ENCODE results near the gene SNX20.
A peak's percentile ranks its signal among the peaks of the same experiment; 100 is the strongest.

SNX20 gene

GRCh38 chr16:50646345-50646744 lies 34.8 kb downstream of the SNX20 start:
- TF ChIP-seq GATA1 (IDR thresholded peaks at IDR 0.05; ENCODE audit: low read depth, low read length) (no peak), POLR2A (IDR thresholded peaks at IDR 0.05; ENCODE audit: low read length) (no peak)

GRCh38 chr16:50645563-50646220 lies 35.4 kb downstream of the SNX20 start:
- no peak for TF ChIP-seq POLR2A (IDR thresholded peaks at IDR 0.05; ENCODE audit: low read length)
- TF ChIP-seq GATA1 (IDR thresholded peaks at IDR 0.05; ENCODE audit: low read depth, low read length) = no peak
- no peak for DNase-seq

More at GRCh38 chr16:50646345-50646744, 34.8 kb downstream of the SNX20 start:
- DNase-seq = no peak

- peak in 1 of 2 experiments; percentile 6 for DNase-seq
- TF ChIP-seq GATA1 (IDR thresholded peaks at IDR 0.05; ENCODE audit: low read depth, low read length) (no peak), POLR2A (IDR thresholded peaks at IDR 0.05; ENCODE audit: low read length) (no peak)
Observed at GRCh38 chr16:50644729-50645128, 36.4 kb downstream of the SNX20 start.

- TF ChIP-seq POLR2A (IDR thresholded peaks at IDR 0.05; ENCODE audit: low read length) (no peak), GATA1 (IDR thresholded peaks at IDR 0.05; ENCODE audit: low read depth, low read length) (no peak)
- no peak for DNase-seq
Observed at GRCh38 chr16:50644245-50644644, 36.9 kb downstream of the SNX20 start.

- DNase-seq = no peak
- TF ChIP-seq GATA1 (IDR thresholded peaks at IDR 0.05; ENCODE audit: low read depth, low read length) (no peak), POLR2A (IDR thresholded peaks at IDR 0.05; ENCODE audit: low read length) (no peak)
Observed at GRCh38 chr16:50643192-50643591, 37.9 kb downstream of the SNX20 start.

GRCh38 chr16:50642349-50642748 lies 38.8 kb downstream of the SNX20 start:
- DNase-seq = no peak
- no peak for TF ChIP-seq POLR2A (IDR thresholded peaks at IDR 0.05; ENCODE audit: low read length)
- TF ChIP-seq GATA1 (IDR thresholded peaks at IDR 0.05; ENCODE audit: low read depth, low read length) = no peak

- DNase-seq = no peak
- TF ChIP-seq GATA1 (IDR thresholded peaks at IDR 0.05; ENCODE audit: low read depth, low read length) (no peak), POLR2A (IDR thresholded peaks at IDR 0.05; ENCODE audit: low read length) (no peak)
Observed at GRCh38 chr16:50641818-50642187, 39.3 kb downstream of the SNX20 start.

- no peak for DNase-seq
- no peak for TF ChIP-seq GATA1 (IDR thresholded peaks at IDR 0.05; ENCODE audit: low read depth, low read length)
- TF ChIP-seq POLR2A (IDR thresholded peaks at IDR 0.05; ENCODE audit: low read length) = no peak
Observed at GRCh38 chr16:50640919-50641817, 39.9 kb downstream of the SNX20 start.

GRCh38 chr16:50640391-50640790 lies 40.7 kb downstream of the SNX20 start:
- no peak for DNase-seq
- no peak for TF ChIP-seq GATA1 (IDR thresholded peaks at IDR 0.05; ENCODE audit: low read depth, low read length)
- TF ChIP-seq POLR2A (IDR thresholded peaks at IDR 0.05; ENCODE audit: low read length) = no peak

GRCh38 chr16:50638816-50639670 lies 42.1 kb downstream of the SNX20 start:
- no peak for TF ChIP-seq POLR2A (IDR thresholded peaks at IDR 0.05; ENCODE audit: low read length)
- TF ChIP-seq GATA1 (IDR thresholded peaks at IDR 0.05; ENCODE audit: low read depth, low read length) = no peak
- DNase-seq = no peak

- DNase-seq = no peak
- TF ChIP-seq POLR2A (IDR thresholded peaks at IDR 0.05; ENCODE audit: low read length) (no peak), GATA1 (IDR thresholded peaks at IDR 0.05; ENCODE audit: low read depth, low read length) (no peak)
Observed at GRCh38 chr16:50637716-50638602, 43.2 kb downstream of the SNX20 start.

- no peak for TF ChIP-seq POLR2A (IDR thresholded peaks at IDR 0.05; ENCODE audit: low read length)
- TF ChIP-seq GATA1 (IDR thresholded peaks at IDR 0.05; ENCODE audit: low read depth, low read length) = no peak
- DNase-seq = no peak
Observed at GRCh38 chr16:50636753-50637374, 44.2 kb downstream of the SNX20 start.

All from erythroblast (primary cell).